GM03348 (cell line): ENCODE data around the gene MARS1.

ENCODE experiments used
- DNase-seq: peaks from one replicate; pipeline ENCODE4 v3.0.0; 2012; ENCODE audit warnings: low spot score

MARS1 gene

DNA sequence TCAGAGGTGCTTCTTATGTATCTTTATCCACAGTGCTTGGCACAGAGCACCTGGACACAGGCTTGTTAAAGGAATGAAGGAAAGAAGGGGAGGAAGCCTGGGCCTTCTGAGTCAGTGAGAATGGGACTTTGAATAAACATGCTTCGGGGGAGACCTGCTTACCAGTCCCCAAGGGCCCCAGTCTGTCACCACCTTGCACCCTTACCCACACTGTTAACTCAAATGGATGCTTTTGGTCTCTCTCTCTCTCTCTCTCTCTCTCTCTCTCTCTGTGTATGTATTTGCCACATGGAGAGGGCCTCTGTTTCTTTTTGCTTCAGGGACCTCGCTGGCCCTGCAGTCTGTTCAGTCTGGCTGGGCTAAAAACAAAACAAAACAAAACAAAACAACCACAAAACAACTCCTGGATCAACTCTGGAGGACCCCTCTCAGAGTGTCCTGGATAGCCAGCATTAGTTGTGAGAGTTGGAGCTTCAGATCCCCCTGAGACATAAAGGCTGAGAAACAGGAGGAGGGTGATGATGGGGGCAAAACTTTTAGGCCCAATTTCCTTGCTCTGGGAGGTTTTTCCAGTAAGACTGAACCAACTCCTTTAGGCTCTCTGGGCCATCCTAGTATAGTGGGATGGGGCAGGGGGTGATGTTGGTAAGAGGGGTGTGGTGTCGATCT is 63.9 kb downstream of the MARS1 start:
- no peak for DNase-seq

GRCh38 chr12:57552306-57552651 is 64.4 kb downstream of the MARS1 start:
- no peak for DNase-seq

DNA sequence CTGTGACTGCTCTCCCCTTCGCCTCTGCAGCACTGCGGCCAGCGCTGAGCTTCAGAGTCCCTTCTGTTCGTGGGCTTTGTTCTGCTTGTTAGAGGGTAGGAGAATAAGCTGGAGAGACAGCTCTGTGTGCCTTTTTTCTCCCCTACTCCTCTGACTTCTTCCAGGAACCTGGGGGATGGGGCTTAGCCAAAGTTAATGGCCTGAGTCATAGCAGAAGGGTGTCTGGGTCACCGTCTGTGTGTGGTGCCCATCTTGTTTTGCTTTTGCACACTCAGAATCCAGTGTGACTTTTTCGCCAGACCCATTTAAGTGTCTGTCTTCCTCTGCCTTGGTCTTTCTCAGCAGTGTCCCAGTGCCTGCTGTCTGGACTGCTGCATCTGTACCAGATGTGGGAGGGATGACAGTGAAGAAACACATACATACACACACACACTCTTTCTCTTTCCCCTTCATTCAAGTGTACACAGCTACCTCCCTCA is 65.0 kb downstream of the MARS1 start:
- DNase-seq, result peak; percentile 72

GRCh38 chr12:57553343-57554202 is 65.7 kb downstream of the MARS1 start:
- DNase-seq, result no peak

GRCh38 chr12:57554453-57554852 is 66.6 kb downstream of the MARS1 start:
- DNase-seq, result no peak

DNA sequence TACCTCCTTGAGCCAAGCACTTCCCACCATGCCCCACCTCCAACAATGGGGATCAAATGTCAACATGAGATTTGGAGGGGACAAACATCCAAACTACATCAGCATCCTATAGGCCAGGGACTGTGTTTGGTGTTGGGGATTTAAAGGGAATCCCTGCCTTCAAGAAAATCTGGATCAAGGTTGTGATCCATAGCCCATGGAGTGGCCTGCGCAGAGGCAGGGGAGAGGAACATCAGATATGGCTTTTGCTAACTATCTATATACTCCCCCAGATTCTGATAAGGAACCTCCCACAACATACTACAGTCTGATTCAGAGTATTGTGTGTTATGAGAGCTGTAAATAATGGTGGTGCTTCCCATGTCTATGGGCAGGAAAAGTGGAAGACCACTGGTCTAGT is 67.0 kb downstream of the MARS1 start:
- no peak for DNase-seq

DNA sequence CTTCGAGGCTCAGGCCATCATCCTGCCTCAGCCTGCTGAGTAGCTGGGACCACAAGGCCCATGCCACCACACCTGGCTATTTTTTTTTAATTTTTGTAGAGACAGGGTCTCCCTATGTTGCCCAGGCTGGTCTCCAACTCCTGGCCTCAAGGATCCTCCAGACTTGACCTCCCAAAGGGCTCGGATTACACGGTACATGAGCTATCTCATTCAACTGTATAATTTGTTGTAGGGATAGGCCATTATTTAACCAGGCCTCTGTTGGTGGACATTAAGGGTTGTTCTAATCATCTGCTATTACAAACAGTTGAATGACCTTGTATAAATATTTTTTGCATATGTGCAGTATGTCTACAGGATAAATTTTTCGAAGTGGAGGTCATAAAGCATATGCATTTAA is 71.0 kb downstream of the MARS1 start:
- DNase-seq, result no peak

DNA sequence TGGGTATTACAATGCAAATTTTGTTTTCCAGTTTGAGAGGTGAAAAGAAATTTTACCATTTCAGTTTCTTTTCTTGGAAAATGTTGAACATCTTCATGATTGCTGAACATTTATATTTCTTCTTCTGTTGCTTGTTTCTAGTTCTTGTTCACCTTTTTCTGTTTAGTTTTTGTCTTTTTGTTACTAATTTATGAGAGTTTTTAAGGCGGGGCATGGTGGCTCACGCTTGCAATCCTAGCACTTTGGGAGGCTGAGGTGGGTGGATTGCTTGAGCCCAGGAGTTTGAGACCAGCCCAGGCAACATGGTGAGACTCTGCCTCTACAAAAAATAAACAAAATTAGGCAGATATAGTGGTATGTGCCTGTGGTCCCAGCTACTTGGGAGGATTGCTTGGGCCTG is 72.6 kb downstream of the MARS1 start:
- DNase-seq, result no peak

DNA sequence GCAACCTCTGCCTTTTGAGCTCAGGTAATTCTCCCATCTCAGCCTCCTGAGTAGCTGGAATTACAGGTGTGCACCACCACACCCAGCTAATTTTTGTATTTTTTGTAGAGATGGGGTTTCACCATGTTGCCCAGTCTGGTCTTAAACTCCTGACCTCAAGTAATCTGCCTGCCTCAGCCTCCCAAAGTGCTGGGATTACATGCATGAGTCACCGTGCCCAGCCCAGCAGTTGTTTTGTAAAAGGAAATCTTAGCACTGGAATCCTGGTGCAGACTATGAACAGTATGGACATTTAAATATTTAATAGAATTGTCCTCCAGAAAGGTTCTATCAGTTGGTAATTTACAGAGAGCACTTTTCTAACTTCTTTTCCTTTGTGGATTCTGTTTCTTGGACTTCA is 73.2 kb downstream of the MARS1 start:
- peak; percentile 22 for DNase-seq

- DNase-seq, result no peak
Measured at GRCh38 chr12:57563358-57563757, 75.5 kb downstream of the MARS1 start.

GRCh38 chr12:57564178-57564740 is 76.4 kb downstream of the MARS1 start:
- DNase-seq, result no peak
